ENCODE results near the gene PURB. TPM values are rescaled to one million over a fixed set of nuclear protein-coding genes. Genes with fewer than 3 reads are reported as not detected.
A peak's percentile ranks its signal among the peaks of the same experiment; 100 is the strongest.

PURB gene
- total and polyA plus RNA-seq, 2 of the 4 experiments (the other 2 are of a cell fraction) = 6.3 to 8.8 TPM

DNA sequence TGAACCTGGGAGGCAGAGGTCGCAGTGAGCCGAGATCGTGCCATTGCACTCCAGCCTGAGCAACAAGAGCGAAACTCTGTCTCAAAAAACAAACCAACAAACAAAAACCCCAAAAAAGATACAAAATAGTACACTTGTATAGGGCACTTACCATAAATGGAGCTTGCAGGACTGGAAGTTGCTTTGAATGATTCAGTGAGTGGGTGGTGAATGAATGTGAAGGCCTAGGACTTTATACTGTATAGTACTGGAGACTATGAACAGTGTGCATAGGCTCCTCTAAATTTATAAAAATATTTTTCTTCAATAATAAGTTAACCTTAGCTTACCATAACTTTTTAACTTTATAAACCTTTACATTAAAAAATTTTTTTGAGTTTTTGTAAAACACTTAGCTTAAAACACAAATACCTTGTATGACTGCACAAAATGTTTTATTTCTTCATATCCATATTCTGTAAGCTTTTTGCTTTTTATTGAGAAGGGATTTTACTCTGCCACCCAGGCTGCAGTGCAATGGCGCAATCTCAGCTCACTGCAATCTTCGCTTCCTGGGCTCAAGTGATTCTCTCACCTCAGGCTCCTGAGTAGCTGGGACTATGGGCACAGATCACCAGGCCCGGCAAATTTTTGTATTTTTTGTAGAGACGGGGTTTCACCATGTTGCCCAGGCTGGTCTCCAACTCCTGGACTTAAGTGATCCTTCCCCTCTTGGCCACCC, 30.5 kb downstream of the PURB start:
- peak; percentile 47 for DNase-seq

More for the DNA sequence above, 30.5 kb downstream of the PURB start:
- H3K4me1 ChIP-seq (ENCODE audit: control insufficient read depth, insufficient read depth, low read length) = peaks cover 4% of the 10 kb centered on the region
- in situ Hi-C loops (cut with MboI; ENCODE audit: low sequenced_read_pairs) (loop anchor here (5.0 to 10.0 kb wide), 2 partner anchors 67 to 280 kb away; no protein-coding TSS in a partner anchor), intact Hi-C loops (cut with micrococcal nuclease) (no loop called here), dilution Hi-C loops (cut with HindIII; ENCODE audit: low sequenced_read_pairs, unreplicated experiment) (no loop called here)
- H4K8ac ChIP-seq (ENCODE audit: low read depth in 2 of 2, low read length in 2 of 2) = no peak overlapping the region
- ChIA-PET POLR2A (ENCODE audit: unreplicated experiment) (interaction anchor here (0.6 kb wide), 1 partner anchor 30 kb away, joined by 3 read pairs; no protein-coding TSS in a partner anchor), CTCF (interaction anchor here (0.5 kb wide), 1 partner anchor 138 kb away, joined by 3 read pairs; no protein-coding TSS in a partner anchor)
- no CpG with 5 or more reads among the region's 8 CpGs for WGBS, 2 experiments (ENCODE audit: extremely low coverage in 2 of 2, insufficient read length in 1 of 2)
- H3K9me1 ChIP-seq (ENCODE audit: insufficient read depth, low read length) = no peaks in the 10 kb centered on the region
- no peak overlapping the region for H2BK20ac ChIP-seq (ENCODE audit: low read depth, low read length)
- H3K23ac ChIP-seq (ENCODE audit: low read depth, low read length) = no peak overlapping the region
- no peak overlapping the region for H3K14ac ChIP-seq (replicated peaks; ENCODE audit: low read depth, low read length)
- no peak overlapping the region for H3K4ac ChIP-seq (ENCODE audit: low read depth, low read length)
- no peaks in the 10 kb centered on the region for H3K9me3 ChIP-seq (ENCODE audit: control insufficient read depth, insufficient read depth, low read length)
- no peak overlapping the region for H2AK9ac ChIP-seq (replicated peaks; ENCODE audit: low read depth, low read length, poor library complexity)
- no peak for TF ChIP-seq MAZ (IDR thresholded peaks at IDR 0.05; ENCODE audit: borderline replicate concordance, low read depth, low read length)
- no peak for TF ChIP-seq NFE2L2 (IDR thresholded peaks at IDR 0.05; ENCODE audit: low read depth, low read length)
- TF ChIP-seq CEBPB (IDR thresholded peaks at IDR 0.05; ENCODE audit: low read depth, low read length) = peak; percentile 35; the same call in 1 of the 2 replicates
- H3K4me3 ChIP-seq (ENCODE audit: insufficient read depth, low read depth, low read length) = no peak overlapping the region
- no peaks in the 10 kb centered on the region for H3K27me3 ChIP-seq (ENCODE audit: control insufficient read depth, insufficient read depth, low read length)
- no peak overlapping the region for H2AK5ac ChIP-seq (ENCODE audit: low read depth, low read length)
- no peak overlapping the region for H3K9ac ChIP-seq (ENCODE audit: low read depth, low read length)
- no peak overlapping the region for H3K56ac ChIP-seq (ENCODE audit: extremely low read depth, insufficient read depth, low read length)
- no peak overlapping the region for H3K4me2 ChIP-seq (ENCODE audit: low read depth, low read length)
- H4K91ac ChIP-seq (ENCODE audit: insufficient read depth, low read depth, low read length) = no peak overlapping the region; the same call in 1 of the 2 replicates
- H2BK120ac ChIP-seq (ENCODE audit: low read depth, low read length) = no peak overlapping the region
- no peak overlapping the region for H3K18ac ChIP-seq (ENCODE audit: low read depth, low read length)
- H2BK5ac ChIP-seq (ENCODE audit: low read depth, low read length, poor library complexity, severe bottlenecking) = no peak overlapping the region
- H3K79me1 ChIP-seq (ENCODE audit: low read depth in 1 of 2, low read length in 2 of 2) = no peaks in the 10 kb centered on the region
- no peak overlapping the region for H3K27ac ChIP-seq (ENCODE audit: insufficient read depth, low read length)
- no peaks in the 10 kb centered on the region for H4K20me1 ChIP-seq (ENCODE audit: insufficient read depth, low read length)
- H2AFZ ChIP-seq (replicated peaks; ENCODE audit: low read length, poor library complexity) = no peak overlapping the region
- ATAC-seq (ENCODE audit: low read depth) = peak; percentile 53
- H2BK15ac ChIP-seq (ENCODE audit: low read depth, low read length) = no peak overlapping the region
- no peak overlapping the region for H4K5ac ChIP-seq (ENCODE audit: low read depth, low read length)
- no peaks in the 10 kb centered on the region for H3K36me3 ChIP-seq (ENCODE audit: control insufficient read depth, insufficient read depth, low read length)
- BruUV-seq (replicated peaks) = no TSS peak
